Ascending aorta (tissue), 2 donors: ENCODE data around the gene EPB41L4A. TPM values are rescaled to one million over a fixed set of nuclear protein-coding genes. Genes with fewer than 3 reads are reported as not detected.
"Not testable (repeated sequence)": the region's sequence is repeated elsewhere in the genome, so short reads cannot be mapped to it uniquely, and the experiment has no call there.

ENCODE experiments used
- DNase-seq, 2 donors: peaks; one replicate each; pipeline ENCODE4 v3.0.0-alpha.2; 2019; ENCODE audit warnings: low spot score in 2 of 2
- H3K27ac ChIP-seq, 2 donors: fragments of 200-600 bp; sonication (generic); one replicate each; pipeline ENCODE4 v1.5.1; 2016 to 2017; ENCODE audit warnings: mild to moderate bottlenecking in 1 of 2
- H3K27me3 ChIP-seq: fragments of 200-600 bp; sonication (generic); one replicate; pipeline ENCODE4 v1.5.1; 2017
- H3K36me3 ChIP-seq, 2 donors: fragments of 200-600 bp; sonication (generic); one replicate each; pipeline ENCODE4 v1.5.1; 2016
- H3K4me1 ChIP-seq, 2 donors: fragments of 200-600 bp; sonication (generic); one replicate each; pipeline ENCODE4 v1.5.1; 2016 to 2017; ENCODE audit warnings: mild to moderate bottlenecking in 1 of 2
- H3K4me3 ChIP-seq, 2 donors: fragments of 200-600 bp; sonication (generic); one replicate each; pipeline ENCODE4 v1.5.1; 2016 to 2017; ENCODE audit warnings: mild to moderate bottlenecking in 1 of 2
- H3K9me3 ChIP-seq, 2 donors: fragments of 200-600 bp; sonication (generic); one replicate each; pipeline ENCODE4 v1.5.1; 2016
- intact Hi-C: fragments of 100-400 bp; cut with DNase I; formaldehyde crosslinking; loops from one replicate; pipeline ENCODE4 v1.15.1; 2023
- total RNA-seq: library from RNA; depleted of rRNA; stranded (reverse); fragments of >200 nt; gene quantifications from one replicate; pipeline ENCODE4 v1.1.0, GENCODE V29; 2016
- TF ChIP-seq, protein P1 (sequence below), 3 experiments: fragments of 200-600 bp in 2 of 3; fragments of 450-650 bp in 1 of 3; sonication (generic) in 2 of 3; IDR thresholded peaks; one replicate each; pipeline ENCODE4 v1.5.1; 2016 to 2019; ENCODE audit warnings: antibody characterized with exemption in 3 of 3, mild to moderate bottlenecking in 1 of 3, moderate library complexity in 1 of 3

The EPB41L4A gene
- total RNA-seq, 1 donor from 2014 or later = 9.4 TPM

DNA sequence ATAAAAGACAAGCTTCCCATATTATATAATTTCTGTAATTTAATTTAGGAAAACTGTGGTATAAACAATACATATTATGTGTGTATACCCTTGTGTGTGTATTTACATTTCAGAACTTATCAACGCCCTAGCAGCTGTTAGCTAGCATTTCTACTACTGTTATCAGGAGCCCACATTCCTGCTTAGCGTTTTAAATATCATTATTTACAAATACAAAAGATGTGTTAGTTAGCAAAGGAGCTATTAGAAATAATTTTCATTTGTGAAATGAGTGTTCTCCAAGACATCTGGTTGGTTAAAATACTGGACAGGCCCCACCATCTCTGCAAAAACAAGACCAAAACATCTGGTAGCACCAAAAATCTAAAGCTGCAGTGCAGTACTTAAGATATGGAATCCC is 48.0 kb downstream of the EPB41L4A start:
- no peak for DNase-seq
- Histone ChIP-seq H3K4me1 (no peaks in the 10 kb centered on the region), H3K27ac (no peak overlapping the region), H3K36me3 (no peaks in the 10 kb centered on the region), H3K4me3 (no peak overlapping the region), H3K27me3 (no peaks in the 10 kb centered on the region), H3K9me3 (no peaks in the 10 kb centered on the region)
- intact Hi-C loops = no loop called here
- TF ChIP-seq, protein P1, sequence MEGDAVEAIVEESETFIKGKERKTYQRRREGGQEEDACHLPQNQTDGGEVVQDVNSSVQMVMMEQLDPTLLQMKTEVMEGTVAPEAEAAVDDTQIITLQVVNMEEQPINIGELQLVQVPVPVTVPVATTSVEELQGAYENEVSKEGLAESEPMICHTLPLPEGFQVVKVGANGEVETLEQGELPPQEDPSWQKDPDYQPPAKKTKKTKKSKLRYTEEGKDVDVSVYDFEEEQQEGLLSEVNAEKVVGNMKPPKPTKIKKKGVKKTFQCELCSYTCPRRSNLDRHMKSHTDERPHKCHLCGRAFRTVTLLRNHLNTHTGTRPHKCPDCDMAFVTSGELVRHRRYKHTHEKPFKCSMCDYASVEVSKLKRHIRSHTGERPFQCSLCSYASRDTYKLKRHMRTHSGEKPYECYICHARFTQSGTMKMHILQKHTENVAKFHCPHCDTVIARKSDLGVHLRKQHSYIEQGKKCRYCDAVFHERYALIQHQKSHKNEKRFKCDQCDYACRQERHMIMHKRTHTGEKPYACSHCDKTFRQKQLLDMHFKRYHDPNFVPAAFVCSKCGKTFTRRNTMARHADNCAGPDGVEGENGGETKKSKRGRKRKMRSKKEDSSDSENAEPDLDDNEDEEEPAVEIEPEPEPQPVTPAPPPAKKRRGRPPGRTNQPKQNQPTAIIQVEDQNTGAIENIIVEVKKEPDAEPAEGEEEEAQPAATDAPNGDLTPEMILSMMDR (IDR thresholded peaks at IDR 0.05) = no peak

DNA sequence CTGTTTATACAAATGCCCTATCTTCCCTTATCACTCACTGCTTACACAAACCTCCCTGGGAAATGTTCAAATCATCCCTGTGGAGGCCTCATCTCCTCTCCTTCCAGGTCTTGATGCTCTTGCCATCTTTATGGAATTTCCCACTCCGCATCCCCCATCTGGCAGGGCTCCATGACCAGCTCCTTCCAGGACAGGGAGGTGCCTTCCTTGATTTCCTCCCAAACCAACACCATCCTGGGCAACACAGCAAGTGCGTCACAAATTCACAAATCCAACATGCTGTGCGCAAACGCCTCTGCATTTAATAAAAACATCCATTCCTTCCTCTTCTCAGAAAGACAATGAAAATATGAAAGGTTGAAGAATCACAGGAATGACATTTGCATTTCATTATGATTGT is 51.7 kb downstream of the EPB41L4A start:
- Histone ChIP-seq H3K36me3 (no peaks in the 10 kb centered on the region), H3K4me1 (no peaks in the 10 kb centered on the region), H3K27me3 (no peaks in the 10 kb centered on the region), H3K27ac (no peak overlapping the region), H3K9me3 (no peaks in the 10 kb centered on the region), H3K4me3 (no peak overlapping the region)
- intact Hi-C loops = no loop called here
- TF ChIP-seq, protein P1 (IDR thresholded peaks at IDR 0.05) = no peak
- no peak for DNase-seq

DNA sequence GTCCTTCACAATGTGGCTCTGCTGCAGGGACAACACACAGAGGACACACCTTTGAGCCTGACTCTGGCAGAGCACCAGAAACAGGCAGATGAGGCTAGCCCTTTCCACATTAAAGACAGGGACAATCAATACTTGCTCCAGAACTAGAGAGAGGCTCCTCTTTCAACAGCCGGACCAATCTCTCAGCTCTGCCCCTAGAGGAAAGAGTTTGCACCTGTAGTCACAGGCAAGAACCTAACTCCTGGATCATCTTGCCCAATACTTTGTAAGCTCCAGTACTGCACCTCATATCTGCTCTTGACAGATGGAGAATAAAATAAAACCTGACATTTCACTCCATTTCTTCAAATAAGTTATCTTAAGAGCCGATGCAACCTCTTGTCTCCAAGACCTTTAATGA is 52.1 kb downstream of the EPB41L4A start:
- no peaks in the 10 kb centered on the region for H3K27me3 ChIP-seq
- no peak overlapping the region for H3K27ac ChIP-seq
- no peak for DNase-seq
- H3K9me3 ChIP-seq = no peaks in the 10 kb centered on the region
- intact Hi-C loops = no loop called here
- H3K4me1 ChIP-seq = no peaks in the 10 kb centered on the region
- no peaks in the 10 kb centered on the region for H3K36me3 ChIP-seq
- TF ChIP-seq, protein P1 (IDR thresholded peaks at IDR 0.05) = no peak
- no peak overlapping the region for H3K4me3 ChIP-seq

DNA sequence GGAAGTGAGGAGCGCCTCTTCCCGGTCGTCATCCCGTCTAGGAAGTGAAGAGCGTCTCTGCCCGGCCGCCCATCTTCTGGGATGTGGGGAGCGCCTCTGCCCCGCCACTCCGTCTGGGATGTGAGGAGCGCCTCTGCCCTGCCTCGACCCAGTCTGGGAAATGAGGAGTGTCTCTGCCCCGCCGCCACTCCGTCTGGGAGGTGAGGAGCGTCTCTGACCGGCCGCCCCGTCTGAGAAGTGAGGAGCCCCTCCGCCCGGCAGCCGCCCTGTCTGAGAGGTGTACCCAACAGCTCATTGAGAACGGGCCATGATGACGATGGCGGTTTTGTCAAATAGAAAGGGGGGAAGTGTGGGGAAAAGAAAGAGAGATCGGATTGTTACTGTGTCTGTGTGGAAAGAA is 58.3 kb downstream of the EPB41L4A start:
- H3K4me3 ChIP-seq, intact Hi-C loops, H3K36me3 ChIP-seq, H3K27ac ChIP-seq, H3K4me1 ChIP-seq, DNase-seq, H3K9me3 ChIP-seq, H3K27me3 ChIP-seq: not testable (repeated sequence)

DNA sequence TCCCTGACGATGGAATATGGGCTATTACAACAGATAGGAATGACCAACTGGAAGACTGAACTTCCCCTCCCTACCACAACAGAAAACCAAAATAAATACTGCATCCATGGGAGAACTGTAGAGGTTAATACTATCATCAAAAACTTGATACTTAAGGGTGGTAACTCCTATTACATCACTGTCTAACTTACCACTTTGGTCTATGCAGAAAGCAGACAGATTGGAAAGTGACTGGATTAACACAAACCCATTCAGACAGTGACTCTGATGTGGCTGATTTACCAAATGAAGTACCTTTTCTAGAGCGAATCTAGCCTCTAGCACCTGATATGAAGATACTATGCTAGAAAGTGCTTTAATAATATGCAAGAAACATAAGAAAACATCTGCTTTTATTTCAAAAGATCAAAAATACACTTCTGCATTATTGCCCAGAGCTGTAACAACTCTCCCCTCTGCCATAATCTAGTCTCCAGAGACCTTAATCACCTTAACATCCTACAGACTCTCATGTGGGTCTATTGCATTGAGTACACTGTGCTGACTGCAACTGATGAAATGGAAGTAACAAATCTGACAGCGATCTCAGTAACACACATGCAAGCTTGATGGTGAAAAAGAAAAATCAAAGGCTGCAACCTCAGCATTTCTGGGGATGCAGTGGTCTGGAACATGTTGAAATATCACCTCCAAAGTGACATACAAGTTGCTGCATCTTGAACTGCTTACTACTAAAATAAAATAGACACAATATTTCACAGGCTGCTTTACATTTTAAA is 62.7 kb downstream of the EPB41L4A start:
- no peaks in the 10 kb centered on the region for H3K36me3 ChIP-seq
- TF ChIP-seq, protein P1 (IDR thresholded peaks at IDR 0.05) = no peak
- H3K9me3 ChIP-seq = no peaks in the 10 kb centered on the region
- no peak overlapping the region for H3K4me3 ChIP-seq
- no peak for DNase-seq
- H3K4me1 ChIP-seq = peaks cover 0 to 4% of the 10 kb centered on the region in 2 donors
- intact Hi-C loops = no loop called here
- no peak overlapping the region for H3K27ac ChIP-seq
- H3K27me3 ChIP-seq = no peaks in the 10 kb centered on the region

DNA sequence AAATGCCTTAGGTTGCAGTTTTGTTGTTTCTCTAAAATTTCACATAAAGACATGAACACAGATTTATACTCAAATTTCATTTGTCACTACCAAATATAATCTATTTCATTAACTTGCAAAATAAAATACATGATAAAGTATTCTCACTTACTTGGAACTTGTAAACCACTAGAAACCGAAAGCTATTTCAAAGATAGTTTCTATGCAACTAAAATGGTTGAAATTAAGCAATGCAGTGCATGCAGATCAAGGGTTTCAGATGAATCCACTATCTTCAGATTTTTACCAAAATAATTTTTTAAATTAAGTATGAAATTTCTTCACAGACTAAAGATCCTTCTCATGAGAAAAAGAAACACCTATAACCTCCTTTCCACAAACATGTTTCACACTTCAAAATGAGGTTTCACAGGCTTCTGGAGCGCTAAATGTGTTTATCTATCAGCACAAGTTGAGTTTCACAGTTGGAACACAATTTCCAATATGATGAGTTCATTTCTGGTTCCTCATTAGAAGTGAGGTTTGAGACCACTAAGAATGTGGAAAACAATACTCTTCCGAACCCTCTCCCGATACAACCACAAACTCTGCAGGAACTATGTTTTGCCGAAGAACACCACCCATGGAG is 63.9 kb downstream of the EPB41L4A start:
- no peak for DNase-seq
- Histone ChIP-seq H3K9me3 (no peaks in the 10 kb centered on the region), H3K4me1 (peaks cover 0 to 7% of the 10 kb centered on the region in 2 donors), H3K4me3 (no peak overlapping the region), H3K27me3 (no peaks in the 10 kb centered on the region), H3K36me3 (no peaks in the 10 kb centered on the region), H3K27ac (no peak overlapping the region)
- TF ChIP-seq, protein P1 (IDR thresholded peaks at IDR 0.05) = no peak
- intact Hi-C loops = no loop called here
